Dermis microvascular lymphatic vessel endothelial cell (primary cell): Measurements from ENCODE around the gene SPATA7. TPM values are rescaled to one million over a fixed set of nuclear protein-coding genes. Genes with fewer than 3 reads are reported as not detected.

Source experiments
- DNase-seq, 2 donors: peaks; one replicate each; pipeline versions ENCODE4 v3.0.0 to v3.0.0-alpha.2; 2010; ENCODE audit warnings: low read depth in 2 of 2
- total RNA-seq: library from RNA; depleted of rRNA; stranded (reverse); fragments of >200 nt; gene quantifications from 2 replicates; pipeline ENCODE4 v1.2.1, GENCODE V29; 2014

SPATA7 gene
- total RNA-seq, 1 donor from 2014 or later, result 6.3 TPM

- no peak for DNase-seq
Observed at GRCh38 chr14:88481794-88482193, 96.3 kb downstream of the SPATA7 start.

- no peak for DNase-seq
Observed at GRCh38 chr14:88482524-88482923, 97.1 kb downstream of the SPATA7 start.

Other genes with a start within 250 kb of the SPATA7 start
- not detected in 2 replicates for gene KCNK10, start 62.4 kb upstream of the SPATA7 start, total RNA-seq
- gene PTPN21, start 169.3 kb downstream of the SPATA7 start, total RNA-seq, result 3.1 and 6.4 TPM in 2 replicates
- gene ZC3H14, start 177.4 kb downstream of the SPATA7 start, total RNA-seq, result 44.3 and 54.9 TPM in 2 replicates